Activated CD4-positive, CD25-positive, alpha-beta regulatory T cell (primary cell): ENCODE measurements around the gene PLEKHG4.

Source experiments
- DNase-seq, 4 experiments: peaks; one replicate each; lab custom pipeline; 2025; lab: John Stamatoyannopoulos, UW

Gene PLEKHG4

DNA sequence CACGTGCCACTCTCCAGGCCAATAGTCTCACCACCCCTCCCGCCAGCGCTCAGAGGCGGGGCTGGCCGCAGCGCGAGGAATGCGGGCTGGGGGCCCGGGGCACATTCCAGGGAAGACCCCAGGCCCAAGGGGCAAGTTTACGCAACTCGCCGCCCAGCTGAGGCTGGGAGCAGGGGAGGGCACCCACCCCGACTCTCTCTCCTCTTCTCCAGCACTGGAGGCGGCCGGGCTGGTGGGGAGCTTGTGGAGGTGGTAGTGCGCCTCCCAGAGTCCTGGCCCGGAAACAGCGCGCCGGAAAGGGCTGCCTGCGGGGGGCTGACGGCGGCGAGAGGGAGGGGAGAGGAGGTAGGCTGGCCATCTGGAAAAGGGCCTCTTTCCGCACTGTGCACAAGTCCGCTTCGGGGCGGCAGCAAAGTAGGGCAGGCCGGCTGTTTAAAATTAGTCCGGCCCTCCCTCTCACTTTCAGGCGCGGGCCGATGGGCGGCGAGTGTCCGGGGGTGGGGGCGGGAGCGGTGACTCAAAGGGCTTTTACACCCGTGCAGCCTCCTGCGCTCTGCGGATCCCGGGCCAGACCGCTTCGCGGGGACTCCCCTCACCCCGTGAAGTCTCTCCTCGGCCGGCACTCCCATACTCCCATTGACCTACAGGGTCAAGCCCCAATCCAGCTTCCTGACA is 33.1 kb upstream of the PLEKHG4 start:
- DNase-seq, result peak in 3 of 4 experiments; percentile 23 to 38 (median 27)

DNA sequence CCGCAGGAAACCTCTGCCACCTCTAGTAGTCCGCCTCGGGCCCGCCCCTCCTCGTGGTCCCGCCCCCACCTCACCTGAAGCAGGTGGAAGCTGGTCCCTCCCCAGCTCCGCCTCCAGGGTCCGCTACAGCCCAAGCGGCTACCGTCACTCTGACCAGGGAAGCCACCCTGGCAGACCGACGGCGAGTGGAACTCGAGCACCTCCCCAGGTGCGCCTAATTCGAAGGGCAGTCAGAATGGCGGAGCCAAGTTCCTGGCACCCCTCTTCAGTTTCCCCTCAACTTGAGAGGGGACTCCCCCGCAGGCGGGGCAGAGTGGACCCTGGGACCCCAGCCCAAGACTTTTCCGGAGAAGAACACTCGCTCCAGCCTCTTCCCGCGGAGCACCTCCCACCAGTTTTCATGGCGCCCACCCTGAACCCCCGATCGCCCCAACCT is 32.6 kb upstream of the PLEKHG4 start:
- peak in 1 of 4 experiments; percentile 33 for DNase-seq

DNA sequence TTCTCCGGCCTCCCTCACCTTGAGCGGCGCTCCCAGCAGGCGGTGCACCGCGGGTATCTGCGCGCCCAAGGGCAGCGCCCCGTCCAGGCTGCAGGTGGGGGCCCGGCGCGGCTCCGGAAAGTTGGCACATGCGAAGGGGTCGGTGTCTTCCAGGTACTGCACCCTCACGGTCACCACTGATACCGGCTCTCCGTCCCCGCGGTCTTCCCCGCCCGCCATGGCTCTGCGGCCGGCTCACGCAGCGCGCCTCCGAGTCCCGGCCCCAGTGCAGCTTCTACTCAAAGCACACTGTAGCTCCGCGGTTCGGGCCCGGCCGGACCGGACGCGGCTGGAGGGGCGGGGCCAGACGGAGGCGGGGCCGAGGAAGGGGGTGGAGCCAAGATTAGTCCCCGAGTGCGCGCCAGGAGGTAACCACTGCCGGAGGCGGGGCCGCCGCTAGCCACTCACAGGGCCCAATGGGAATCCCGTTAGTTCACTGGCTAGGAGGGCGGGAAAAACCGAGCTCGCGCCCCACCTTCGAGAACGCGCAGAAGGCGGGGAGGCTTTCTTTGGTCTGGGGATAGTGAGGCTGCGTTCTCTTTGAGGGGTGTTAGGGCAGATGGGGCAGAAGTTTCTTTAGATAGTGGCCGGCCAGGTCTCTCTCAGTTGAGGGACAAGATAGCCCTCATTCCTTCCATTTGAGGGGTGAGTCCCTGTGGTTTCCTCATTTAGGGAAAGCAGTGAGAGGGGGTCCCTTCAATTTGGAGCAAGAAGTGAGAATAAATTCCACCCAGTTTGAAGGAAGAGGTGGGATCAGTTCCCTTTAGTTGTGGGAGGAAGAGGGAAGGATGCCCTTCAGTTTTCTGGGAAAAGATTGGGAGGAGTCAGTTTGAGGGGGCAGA is 31.9 kb upstream of the PLEKHG4 start, which contains the start of gene FHOD1:
Gene FHOD1, minus strand, starts transcription at position 290 of the 881 bp plus-strand sequence. Its CDS starts 71 bp downstream, at position 219.
- DNase-seq, result peak; percentile 86 to 98 (median 94)

DNA sequence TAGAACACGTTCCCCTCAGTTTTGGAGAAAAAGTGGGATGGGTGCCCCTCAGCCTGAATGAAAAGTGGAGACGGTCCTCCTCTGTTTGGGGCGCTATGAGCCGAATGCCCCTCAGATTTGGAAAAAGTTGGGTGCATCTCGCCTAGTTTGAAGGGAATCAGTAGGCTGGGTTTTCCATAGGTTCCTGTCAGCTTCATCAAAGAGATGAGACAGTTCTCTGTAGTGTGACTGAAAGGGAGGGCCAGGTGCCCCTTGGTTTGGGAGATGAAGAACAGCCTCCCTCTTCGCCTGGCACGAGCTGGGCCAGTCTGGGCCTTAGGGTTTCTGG is 31.3 kb upstream of the PLEKHG4 start:
- DNase-seq, result no peak

DNA sequence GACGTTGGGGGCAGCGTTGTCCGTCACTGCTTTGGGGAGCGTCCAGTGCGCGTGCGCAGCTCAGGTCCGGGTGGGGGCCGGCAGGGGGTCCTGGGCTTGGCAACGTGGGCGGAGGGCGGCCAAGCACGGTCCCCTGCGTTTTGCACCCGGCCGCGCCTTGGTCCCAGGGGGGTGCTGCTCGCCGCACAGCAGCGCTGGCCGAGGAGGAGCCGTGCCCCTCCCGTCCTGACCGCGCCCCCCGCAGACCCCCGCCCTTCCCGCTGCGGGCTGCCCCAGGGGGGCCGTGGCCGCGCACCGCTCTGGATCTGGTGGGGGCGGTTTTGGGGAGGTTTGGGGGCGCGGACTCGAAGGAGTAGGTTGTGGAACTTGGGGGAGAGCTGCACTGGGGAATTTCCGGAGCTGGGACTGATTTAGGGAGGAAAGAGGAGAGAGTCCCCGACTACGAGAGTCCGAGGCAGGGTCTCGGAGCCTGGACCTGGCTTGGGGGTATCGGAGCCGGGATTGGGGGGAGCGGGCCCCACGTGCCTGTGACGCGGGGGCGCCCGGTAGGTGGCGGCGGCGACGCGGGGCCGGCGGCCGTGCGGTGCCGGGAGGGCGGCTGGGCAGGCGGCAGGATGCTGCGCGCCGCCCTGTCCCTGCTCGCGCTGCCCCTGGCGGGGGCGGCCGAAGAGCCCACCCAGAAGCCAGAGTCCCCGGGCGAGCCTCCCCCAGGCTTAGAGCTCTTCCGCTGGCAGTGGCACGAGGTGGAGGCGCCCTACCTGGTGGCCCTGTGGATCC is 30.7 kb upstream of the PLEKHG4 start, which contains the start of gene SLC9A5:
Gene SLC9A5, plus strand, starts transcription at position 579 of the 777 bp plus-strand sequence. Its CDS starts 36 bp downstream, at position 615.
- no peak for DNase-seq

DNA sequence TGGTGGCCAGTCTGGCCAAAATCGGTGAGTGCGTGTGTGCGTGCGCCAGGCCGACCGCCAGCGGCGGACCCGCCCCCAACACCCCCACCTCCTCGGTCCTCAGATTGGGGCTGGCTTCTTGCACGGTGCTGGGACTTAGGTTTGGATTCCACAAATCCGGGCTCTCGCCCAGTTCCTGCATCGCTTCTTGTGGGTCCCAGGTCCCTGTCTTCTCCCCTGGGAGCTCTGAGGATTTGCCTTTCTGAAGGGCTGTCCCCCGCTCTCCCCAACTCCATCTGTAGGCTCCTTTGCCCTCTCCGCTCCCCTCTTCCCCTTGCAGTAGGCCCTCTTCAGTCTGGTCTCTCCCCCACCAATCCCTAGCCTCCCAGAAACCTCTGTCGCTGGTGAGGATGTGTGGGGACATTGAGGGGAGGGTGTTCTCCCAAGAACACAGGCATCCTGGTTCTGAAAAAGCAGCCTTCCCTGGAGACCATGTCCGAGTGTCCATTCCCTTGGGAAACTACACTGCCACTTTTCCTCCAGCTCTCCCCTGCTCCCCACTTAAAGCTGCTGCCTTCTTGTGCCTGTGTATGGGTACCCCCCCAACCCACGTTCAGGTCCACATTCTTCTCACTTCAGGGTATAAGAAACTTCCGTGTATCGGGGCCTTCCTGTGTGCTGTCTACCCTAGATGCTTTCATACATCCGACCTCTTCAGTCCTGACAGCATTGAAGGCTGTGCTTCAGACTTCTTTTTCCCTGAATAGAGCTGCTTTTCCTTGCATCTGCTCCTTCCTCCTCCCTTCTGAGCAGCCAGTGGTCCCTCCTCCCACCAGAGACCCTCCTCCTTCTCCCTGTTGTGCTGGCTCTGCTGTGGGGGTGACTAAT is 29.9 kb upstream of the PLEKHG4 start:
- DNase-seq, result no peak

DNA sequence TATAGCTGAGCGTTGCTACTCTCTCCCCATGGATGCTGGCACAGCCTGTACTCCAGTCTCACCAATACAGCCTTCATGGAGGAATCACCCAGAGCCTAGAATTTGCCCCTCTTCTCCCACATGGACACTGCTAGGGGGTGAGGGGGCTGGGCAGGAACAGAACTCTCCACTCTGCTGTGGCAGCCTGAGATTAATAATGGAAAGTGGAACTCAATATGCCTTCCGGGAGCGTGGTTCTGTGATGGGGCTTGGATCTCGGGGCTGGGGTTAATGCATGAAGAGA is 29.3 kb upstream of the PLEKHG4 start:
- DNase-seq, result no peak

DNA sequence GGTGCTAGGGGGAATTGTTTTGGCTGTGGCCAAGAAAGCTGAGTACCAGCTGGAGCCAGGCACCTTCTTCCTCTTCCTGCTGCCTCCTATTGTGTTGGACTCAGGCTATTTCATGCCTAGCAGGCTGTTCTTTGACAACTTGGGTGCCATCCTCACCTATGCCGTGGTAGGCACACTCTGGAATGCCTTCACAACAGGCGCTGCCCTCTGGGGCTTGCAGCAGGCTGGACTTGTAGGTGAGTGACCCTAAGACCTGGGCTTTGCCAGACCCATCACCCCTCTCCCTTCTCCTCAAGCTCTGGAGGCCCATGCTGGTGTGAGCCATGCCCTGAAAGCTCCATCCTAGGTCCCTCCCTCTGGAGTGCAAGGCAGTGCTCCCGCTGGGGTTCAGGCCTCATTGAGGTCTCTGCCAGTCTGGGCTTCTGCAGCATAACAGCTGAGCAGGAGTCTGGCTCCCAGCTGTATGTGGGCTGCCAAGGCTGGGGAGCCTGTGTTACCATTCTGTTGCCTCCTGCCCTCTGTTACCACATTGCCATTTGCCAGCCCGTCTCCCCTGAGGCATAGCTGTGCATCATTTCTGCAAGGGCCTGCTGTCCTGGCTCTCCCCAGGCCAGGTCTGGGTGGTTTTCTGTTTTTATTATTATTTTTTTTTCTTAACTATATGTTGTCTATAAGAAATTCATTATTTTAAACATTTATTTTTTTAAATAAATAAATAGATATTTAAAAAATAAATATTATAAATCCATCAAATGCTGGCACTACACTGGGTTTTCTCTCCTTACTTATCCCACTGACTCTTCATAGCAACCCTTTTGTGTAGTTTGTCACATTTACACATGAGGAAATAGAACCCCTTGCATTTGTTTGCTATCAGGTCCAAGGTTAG is 26.5 kb upstream of the PLEKHG4 start:
- DNase-seq, result no peak

DNA sequence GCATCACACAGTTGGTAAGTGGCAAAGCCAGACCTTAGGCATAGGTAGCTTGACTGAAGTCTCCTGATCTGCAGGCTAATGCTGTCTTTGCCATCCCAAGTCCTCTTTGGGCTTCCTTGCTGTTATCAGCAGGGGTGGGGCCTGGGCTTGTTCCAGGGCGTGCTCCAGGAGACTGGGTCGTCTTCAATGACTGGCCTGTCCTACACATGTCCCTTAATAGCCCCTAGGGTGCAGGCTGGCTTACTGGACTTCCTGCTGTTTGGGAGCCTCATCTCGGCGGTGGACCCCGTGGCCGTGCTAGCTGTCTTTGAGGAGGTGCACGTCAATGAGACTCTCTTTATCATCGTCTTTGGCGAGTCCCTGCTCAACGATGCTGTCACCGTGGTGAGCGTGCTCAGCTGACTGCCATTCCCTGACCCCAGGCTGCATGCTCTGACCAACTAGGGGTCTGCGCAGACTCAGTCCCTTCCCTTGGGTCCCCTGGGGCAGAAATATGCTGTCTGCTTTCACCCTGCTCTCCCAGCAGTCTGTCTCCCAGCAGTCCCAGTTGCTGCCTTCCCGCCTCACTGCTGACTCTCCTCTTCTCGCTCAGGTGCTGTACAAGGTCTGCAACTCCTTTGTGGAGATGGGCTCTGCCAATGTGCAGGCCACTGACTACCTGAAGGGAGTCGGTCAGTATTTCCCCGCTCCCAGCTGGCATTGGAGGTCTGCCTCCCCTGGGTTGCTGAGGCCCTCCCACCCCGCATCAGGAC is 24.4 kb upstream of the PLEKHG4 start:
- no peak for DNase-seq

DNA sequence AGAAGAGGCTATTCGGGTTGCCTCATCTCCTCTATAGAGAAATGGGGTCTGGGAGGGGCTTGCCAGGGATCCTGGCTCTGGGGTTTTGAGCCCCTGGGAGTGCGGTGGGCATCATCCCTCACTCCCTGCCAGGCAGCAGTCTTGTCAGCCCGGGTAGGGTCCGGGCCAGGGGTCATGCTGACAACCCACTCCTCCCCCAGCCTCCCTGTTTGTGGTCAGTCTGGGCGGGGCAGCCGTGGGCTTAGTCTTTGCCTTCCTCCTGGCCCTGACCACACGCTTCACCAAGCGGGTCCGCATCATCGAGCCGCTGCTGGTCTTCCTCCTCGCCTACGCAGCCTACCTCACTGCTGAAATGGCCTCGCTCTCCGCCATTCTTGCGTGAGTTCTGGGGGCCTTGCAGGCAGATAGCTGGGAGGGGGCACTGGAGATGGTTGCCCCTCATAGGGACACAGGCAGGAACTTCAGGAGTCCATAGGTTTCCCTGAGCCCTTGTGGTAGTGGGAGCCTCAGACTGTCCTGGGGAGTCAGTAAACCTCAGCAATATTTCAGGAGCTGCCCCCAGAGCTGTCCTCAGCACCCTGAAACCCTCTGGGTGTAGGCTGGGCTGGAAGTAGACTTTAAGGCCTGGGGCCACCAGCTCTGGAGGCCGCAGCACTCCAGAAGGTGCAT is 23.6 kb upstream of the PLEKHG4 start:
- DNase-seq, result no peak

DNA sequence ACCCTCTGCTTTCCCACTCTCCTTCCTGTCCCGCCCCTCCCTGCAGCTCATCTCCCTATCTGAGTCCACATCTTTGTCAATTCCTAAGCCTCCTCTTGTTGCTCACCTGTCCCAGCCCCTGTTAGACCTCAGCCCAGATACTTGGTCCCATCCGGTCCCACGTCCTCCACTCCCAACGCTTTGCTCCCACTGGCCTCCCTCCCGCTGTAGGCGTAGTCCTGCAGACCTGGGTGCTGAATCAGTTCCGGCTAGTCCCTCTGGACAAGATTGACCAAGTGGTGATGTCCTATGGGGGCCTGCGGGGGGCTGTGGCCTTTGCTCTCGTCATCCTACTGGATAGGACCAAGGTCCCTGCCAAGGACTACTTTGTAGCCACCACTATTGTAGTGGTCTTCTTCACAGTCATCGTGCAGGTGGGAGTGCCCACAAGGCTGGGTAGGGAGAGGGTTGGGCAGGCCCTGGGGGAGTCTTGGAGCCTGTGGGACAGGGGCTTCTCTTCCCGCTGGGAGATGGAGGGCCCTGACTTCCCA is 22.6 kb upstream of the PLEKHG4 start:
- no peak for DNase-seq

DNA sequence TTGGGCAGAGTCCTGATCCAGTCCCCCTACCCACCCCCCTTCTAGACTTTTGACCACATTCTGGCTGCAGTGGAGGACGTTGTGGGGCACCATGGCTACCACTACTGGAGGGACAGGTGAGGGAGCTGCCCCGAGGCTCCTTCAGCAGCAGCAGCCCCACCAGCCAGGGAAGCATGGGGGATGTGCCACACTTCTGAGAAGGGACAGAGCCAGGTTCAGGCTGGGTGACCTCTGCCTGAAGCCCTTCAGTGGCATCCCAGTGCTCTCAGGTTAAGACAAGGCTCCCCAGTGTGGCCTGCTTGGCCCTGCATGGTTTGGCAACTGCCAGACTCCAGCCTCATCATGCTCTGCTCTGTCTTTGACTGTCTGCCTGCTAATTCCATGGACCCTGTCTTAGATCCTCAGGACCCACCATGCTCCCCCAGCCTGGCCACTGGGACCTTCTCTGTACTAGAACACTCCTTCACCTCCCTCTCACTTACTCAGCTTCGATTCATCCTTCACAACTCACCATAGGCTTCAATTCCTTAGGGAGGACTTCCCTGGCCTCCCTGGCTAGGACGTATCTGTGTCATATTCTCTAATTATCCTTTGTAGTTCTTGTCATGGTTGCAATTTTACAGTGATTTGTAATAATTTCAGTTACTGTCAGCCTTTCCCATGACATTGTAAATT is 21.7 kb upstream of the PLEKHG4 start:
- no peak for DNase-seq

DNA sequence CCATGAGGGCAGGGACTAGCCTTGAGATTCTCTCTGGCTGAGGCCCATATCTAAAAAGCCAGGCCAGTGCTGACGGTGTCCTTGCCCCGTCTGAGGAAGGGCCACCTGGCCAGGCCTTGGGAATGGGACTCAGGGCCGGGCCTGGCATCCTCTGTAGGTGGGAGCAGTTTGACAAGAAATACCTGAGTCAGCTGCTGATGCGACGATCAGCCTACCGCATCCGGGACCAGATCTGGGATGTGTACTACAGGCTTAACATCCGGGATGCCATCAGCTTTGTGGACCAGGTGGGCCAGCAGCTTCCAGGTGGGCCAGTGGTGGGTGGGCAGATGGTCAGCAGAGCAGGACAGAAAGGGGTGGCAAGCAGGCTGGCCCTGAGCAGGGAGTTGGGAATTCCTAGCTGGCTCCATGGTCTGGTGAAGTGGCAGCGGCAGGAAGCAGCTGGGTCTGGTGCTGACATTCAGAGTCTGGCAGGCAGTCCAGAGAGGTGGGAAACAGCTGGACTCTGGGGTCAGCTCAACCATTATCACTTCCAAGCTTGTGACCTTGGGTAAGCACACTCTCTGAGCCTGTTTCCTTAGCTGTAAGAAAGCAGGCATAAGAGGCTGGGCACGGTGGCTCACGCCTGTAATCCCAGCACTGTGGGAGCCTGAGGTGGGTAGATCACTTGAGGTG is 21.0 kb upstream of the PLEKHG4 start:
- DNase-seq, result no peak

DNA sequence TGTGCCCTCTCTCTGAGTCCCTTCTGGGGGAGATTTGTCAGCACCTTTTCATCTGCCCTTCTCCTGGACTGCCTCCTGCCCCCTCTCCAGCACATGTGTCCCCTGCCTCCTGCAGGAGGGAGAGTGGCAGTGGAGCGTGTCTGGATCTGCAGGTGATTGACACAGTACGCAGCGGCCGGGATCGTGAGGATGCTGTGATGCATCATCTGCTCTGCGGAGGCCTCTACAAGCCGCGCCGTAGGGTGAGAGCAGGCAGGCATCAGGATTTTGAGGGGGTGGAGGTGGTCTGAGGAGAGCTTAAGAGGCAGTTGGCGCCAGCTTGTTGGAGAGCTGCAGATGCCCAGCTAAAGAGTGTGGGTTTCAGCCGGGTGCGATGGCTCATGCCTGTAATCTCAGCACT is 19.6 kb upstream of the PLEKHG4 start:
- DNase-seq, result no peak

DNA sequence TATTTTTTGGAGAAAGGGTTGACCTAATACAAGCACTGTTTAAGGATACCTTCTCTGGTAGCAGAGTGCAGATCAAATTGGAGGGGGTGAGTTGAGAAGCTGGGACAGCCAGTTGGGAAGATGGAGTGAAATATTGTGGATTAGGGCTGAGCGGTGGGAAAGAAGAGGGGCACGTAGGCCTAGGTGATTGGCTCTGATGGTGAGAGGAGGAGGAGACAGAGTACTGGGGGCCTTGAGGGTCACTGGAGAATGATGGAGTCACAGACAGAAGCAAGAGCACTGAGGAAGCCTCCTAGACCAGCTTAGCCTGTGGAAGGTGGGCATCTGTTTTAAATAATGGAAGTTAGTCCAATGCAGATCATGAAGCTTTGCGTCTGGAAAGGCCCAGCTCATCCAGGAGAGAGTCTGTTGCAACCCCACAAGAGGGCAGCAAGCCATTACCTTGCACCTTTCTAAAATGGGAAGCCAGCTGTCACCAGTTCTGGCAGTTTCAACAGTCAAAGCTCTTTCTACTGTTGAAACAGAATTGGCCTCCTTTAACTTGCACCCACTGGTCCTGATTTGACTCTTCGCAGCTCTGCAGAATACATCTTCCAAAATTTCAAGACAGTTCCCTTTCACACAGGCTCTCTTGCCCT is 18.8 kb upstream of the PLEKHG4 start:
- DNase-seq, result no peak

DNA sequence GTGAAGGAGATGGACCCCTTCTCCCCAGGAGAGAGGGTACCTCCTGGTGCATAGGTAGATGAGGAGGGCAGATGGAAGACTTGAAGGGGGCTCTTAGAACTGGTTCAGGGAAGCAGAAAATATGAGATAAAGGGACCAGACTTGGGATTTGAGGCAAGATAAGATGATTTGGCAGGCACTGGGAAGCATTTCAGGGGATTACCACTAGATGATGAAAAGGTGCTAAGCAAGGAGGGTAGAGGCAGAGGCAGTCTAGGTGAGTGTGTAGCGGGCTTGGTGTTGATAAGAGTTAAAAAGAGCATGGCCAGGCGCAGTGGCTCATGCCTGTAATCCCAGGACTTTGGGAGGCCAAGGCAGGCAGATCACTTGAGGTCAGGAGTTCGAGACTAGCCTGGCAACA is 16.1 kb upstream of the PLEKHG4 start:
- no peak for DNase-seq

DNA sequence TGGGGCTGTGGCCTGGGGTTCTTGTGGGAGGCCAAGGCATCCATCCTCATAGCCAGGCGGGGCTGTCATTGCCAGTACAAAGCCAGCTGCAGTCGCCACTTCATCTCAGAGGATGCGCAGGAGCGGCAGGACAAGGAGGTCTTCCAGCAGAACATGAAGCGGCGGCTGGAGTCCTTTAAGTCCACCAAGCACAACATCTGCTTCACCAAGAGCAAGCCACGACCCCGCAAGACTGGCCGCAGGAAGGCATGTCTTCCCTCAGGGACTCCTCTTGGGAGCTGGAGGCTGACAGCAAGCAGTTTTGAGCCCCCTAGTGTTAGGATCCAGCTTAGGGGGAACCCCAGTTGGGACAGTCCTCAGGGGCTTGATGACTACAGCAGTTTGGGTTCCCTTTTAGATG is 15.1 kb upstream of the PLEKHG4 start:
- no peak for DNase-seq
